Right lobe of liver (tissue), 6 donors: Measurements from ENCODE around the gene FTSJ3. TPM values are rescaled to one million over a fixed set of nuclear protein-coding genes. Genes with fewer than 3 reads are reported as not detected.
"Not testable (repeated sequence)": the region's sequence is repeated elsewhere in the genome, so short reads cannot be mapped to it uniquely, and the experiment has no call there.

Experiments
- ATAC-seq, 4 donors: fragments of 200-7000 bp; cut with Tn5 transposase; one replicate each; pipeline ENCODE4 v1.9.1; 2020; ENCODE audit warnings: mild to moderate bottlenecking in 4 of 4, moderate library complexity in 4 of 4
- DNase-seq, 3 donors: peaks; one replicate each; pipeline ENCODE4 v3.0.0-alpha.2; 2020
- H3K27ac ChIP-seq, 3 donors: fragments of 200-600 bp; one replicate each; pipeline ENCODE4 v1.8.0; 2022
- H3K27me3 ChIP-seq, 2 donors: fragments of 200-600 bp; one replicate each; pipeline ENCODE4 v1.8.0; 2022
- H3K36me3 ChIP-seq, 4 donors: fragments of 200-600 bp; sonication (generic) in 1 of 4; one replicate each; pipeline versions ENCODE4 v1.5.1 to v1.8.0; 2017 to 2022; ENCODE audit warnings: control low read depth in 1 of 4
- H3K4me1 ChIP-seq, 4 donors: fragments of 200-600 bp; sonication (generic) in 1 of 4; one replicate each; pipeline versions ENCODE4 v1.5.1 to v1.8.0; 2017 to 2022; ENCODE audit warnings: control low read depth in 1 of 4
- H3K4me3 ChIP-seq, 3 donors: fragments of 200-600 bp; one replicate each; pipeline ENCODE4 v1.8.0; 2022
- H3K9me3 ChIP-seq, 4 donors: fragments of 200-600 bp; sonication (generic) in 1 of 4; one replicate each; pipeline versions ENCODE4 v1.5.1 to v1.8.0; 2017 to 2022; ENCODE audit warnings: control low read depth in 1 of 4
- CTCF ChIP-seq, 4 donors: fragments of 200-600 bp in 3 of 4; fragments of 450-650 bp in 1 of 4; IDR thresholded peaks; one replicate each; pipeline versions ENCODE4 v1.5.1 to v1.8.0; 2016 to 2022; ENCODE audit warnings: antibody characterized with exemption in 4 of 4, mild to moderate bottlenecking in 2 of 4
- POLR2A ChIP-seq: fragments of 450-650 bp; IDR thresholded peaks from one replicate; pipeline ENCODE4 v1.6.1; 2017; ENCODE audit warnings: antibody characterized with exemption, mild to moderate bottlenecking
- WGBS: methylation state at CpG from one replicate; pipeline ENCODE4 v1.1.6; 2018; ENCODE audit warnings: low coverage, low lambda C conversion rate; ENCODE audit not compliant: insufficient coverage; ENCODE audit errors: missing lambda C conversion rate; 5-methylcytosine and 5-hydroxymethylcytosine counted together
- intact Hi-C, 2 donors: fragments of 100-400 bp; cut with DNase I; formaldehyde crosslinking; loops; one replicate each; pipeline versions ENCODE4 v1.11.2 to v1.14.1; 2022
- long read RNA-seq: library from polyadenylated mRNA; unstranded; transcript quantifications from one replicate; pipeline ENCODE4 v2.0.0, GENCODE V29; 2019
- total RNA-seq, 6 experiments: library from RNA; depleted of rRNA in 2 of 6; stranded (reverse); fragments of >200 nt in 2 of 6; fragmentation: NEBNext Ultra II Directional in 3 of 6; extraction: Animal tissue kit (Norgen Biotek cat#: 25700) in 3 of 6; gene quantifications; one replicate each; pipeline versions ENCODE4 v1.1.0 to v1.2.4, GENCODE V29; 2016 to 2023
- donor health status: DM: no; HTN: yes; CAD: no.
- donor health status: DM: no; HTN: no; CAD: no.
- donor health status: DM: no; HTN: no; CAD: no.
- donor health status: DM: no; HTN: yes; CAD: no.
- donor health status: DM: no; HTN: yes; CAD: no.

The FTSJ3 gene
- 10 to 100 TPM; 12.9 to 25.9 (median 19.0) TPM for total RNA-seq
- long read RNA-seq, partial matches to known transcripts: 3 of 5 reads
- long read RNA-seq, other reads (novel, unspliced or antisense): 0 of 5 reads

GRCh38 chr17:63827002-63827800, at the start of gene FTSJ3, which contains the start of gene PSMC5:
Gene FTSJ3 (minus strand): TSS chr17:63827663. CDS start chr17:63826902, 761 bp downstream.
Gene PSMC5 (plus strand): TSS chr17:63827431. CDS start chr17:63827491, 60 bp downstream.
- peaks cover 6 to 65% (median 29%) of the 10 kb centered on the region in 4 donors for H3K36me3 ChIP-seq
- no peaks in the 10 kb centered on the region for H3K27me3 ChIP-seq
- DNase-seq (peak; percentile 95 to 97 (median 97)), ATAC-seq (peak; percentile 91 to 95 (median 94))
- whole genome bisulfite sequencing: 0% methylated on average over 36 of the region's 58 CpGs
- intact Hi-C loops: no loop called here
- H3K9me3 ChIP-seq: no peaks in the 10 kb centered on the region
- H3K27ac ChIP-seq: peak within 1 kb of the TSS; percentile 89 to 96 (median 92)
- H3K4me3 ChIP-seq: peak within 1 kb of the TSS; percentile 82 to 98 (median 95)
- TF ChIP-seq CTCF (IDR thresholded peaks at IDR 0.05) (peak in 3 of 4 donors; percentile 37 to 54 (median 42)), POLR2A (peak; percentile 66)
- H3K4me1 ChIP-seq: peaks cover 0 to 24% (median 5%) of the 10 kb centered on the region in 4 donors

GRCh38 chr17:63874693-63875092, 47.2 kb upstream of the FTSJ3 start:
- H3K36me3 ChIP-seq, H3K9me3 ChIP-seq, H3K27me3 ChIP-seq, DNase-seq, H3K27ac ChIP-seq, H3K4me1 ChIP-seq, ATAC-seq, H3K4me3 ChIP-seq, intact Hi-C loops: not testable (repeated sequence)
- 54% methylated on average over 3 of the region's 6 CpGs for WGBS

- H3K9me3 ChIP-seq, H3K27me3 ChIP-seq, H3K27ac ChIP-seq, ATAC-seq, H3K4me1 ChIP-seq, H3K4me3 ChIP-seq, intact Hi-C loops, H3K36me3 ChIP-seq: not testable (repeated sequence)
- DNase-seq: peak in 1 of 3 donors; percentile 14
- 83% methylated on average over 2 of the region's 8 CpGs for WGBS
These were observed 46.7 kb upstream of the FTSJ3 start for GRCh38 chr17:63874061-63874626.

- H3K4me3 ChIP-seq, H3K9me3 ChIP-seq, H3K27ac ChIP-seq, H3K4me1 ChIP-seq, ATAC-seq, H3K27me3 ChIP-seq, intact Hi-C loops, H3K36me3 ChIP-seq: not testable (repeated sequence)
- peak in 1 of 3 donors; percentile 23 for DNase-seq
- WGBS: 40% methylated on average over 2 of the region's 7 CpGs
These were observed 46.1 kb upstream of the FTSJ3 start, which contains the start of gene CSH2 for GRCh38 chr17:63873577-63873976. Gene CSH2 (minus strand): TSS chr17:63873677. CDS start chr17:63873614, 63 bp downstream.

- H3K27ac ChIP-seq, H3K27me3 ChIP-seq, H3K4me3 ChIP-seq, H3K9me3 ChIP-seq, H3K36me3 ChIP-seq, H3K4me1 ChIP-seq, intact Hi-C loops, ATAC-seq: not testable (repeated sequence)
- WGBS: 86% methylated on average over 6 of the region's 15 CpGs
- peak in 1 of 3 donors; percentile 29 for DNase-seq
These were observed 44.3 kb upstream of the FTSJ3 start for GRCh38 chr17:63871646-63872365.

- H3K9me3 ChIP-seq, ATAC-seq, H3K4me3 ChIP-seq, H3K27ac ChIP-seq, intact Hi-C loops, H3K36me3 ChIP-seq, H3K27me3 ChIP-seq, DNase-seq, H3K4me1 ChIP-seq: not testable (repeated sequence)
- 49% methylated on average over 4 of the region's 4 CpGs for WGBS
These were observed 42.8 kb upstream of the FTSJ3 start for GRCh38 chr17:63870292-63870665.

GRCh38 chr17:63869491-63870291, 42.2 kb upstream of the FTSJ3 start:
- H3K27me3 ChIP-seq, H3K27ac ChIP-seq, ATAC-seq, H3K4me1 ChIP-seq, H3K9me3 ChIP-seq, H3K4me3 ChIP-seq, H3K36me3 ChIP-seq, intact Hi-C loops: not testable (repeated sequence)
- DNase-seq: peak in 1 of 3 donors; percentile 17
- WGBS: 57% methylated on average over 9 of the region's 9 CpGs

GRCh38 chr17:63866625-63867024, 39.2 kb upstream of the FTSJ3 start:
- H3K4me1 ChIP-seq, H3K27ac ChIP-seq, H3K4me3 ChIP-seq, DNase-seq, H3K9me3 ChIP-seq, H3K36me3 ChIP-seq, intact Hi-C loops, H3K27me3 ChIP-seq: not testable (repeated sequence)
- ATAC-seq: peak in 3 of 4 donors; percentile 10 to 37 (median 31)
- WGBS: 44% methylated on average over 2 of the region's 7 CpGs
